ENCODE results near the gene PRDX1.
A peak's percentile ranks its signal among the peaks of the same experiment; 100 is the strongest.

PRDX1 gene

GRCh38 chr1:45554198-45554597, 32.5 kb upstream of the PRDX1 start:
- Histone ChIP-seq H2AFZ (ENCODE audit: low read length) (no peak overlapping the region), H3K27me3 (replicated peaks; ENCODE audit: insufficient read depth, low read length) (no peaks in the 10 kb centered on the region), H3K4me3 (ENCODE audit: low read length) (no peak overlapping the region), H4K20me1 (ENCODE audit: insufficient read depth, low read length) (no peaks in the 10 kb centered on the region; the same call in 1 of the 2 replicates), H3K36me3 (replicated peaks; ENCODE audit: insufficient read depth, low read length) (no peaks in the 10 kb centered on the region), H3K9me2 (replicated peaks; ENCODE audit: insufficient read depth, low read length) (no peaks in the 10 kb centered on the region), H3F3A (ENCODE audit: insufficient read depth, low read length) (peaks cover 11% of the 10 kb centered on the region), H3K4me2 (ENCODE audit: low read depth, low read length) (no peak overlapping the region), H3K79me2 (ENCODE audit: low read length) (peaks cover 74% of the 10 kb centered on the region), H3K4me1 (ENCODE audit: low read length) (peaks cover 8% of the 10 kb centered on the region), H3K27ac (ENCODE audit: low read length) (no peak overlapping the region), H3K9me3 (replicated peaks; ENCODE audit: insufficient read depth, low read length) (no peaks in the 10 kb centered on the region), H3K9ac (ENCODE audit: low read length) (no peak overlapping the region)
- no peak for DNase-seq
- TF ChIP-seq EZH2 (optimal IDR thresholded peaks at IDR 0.05; ENCODE audit: low read depth, low read length) (no peak), EZH2phosphoT487 (IDR thresholded peaks at IDR 0.05; ENCODE audit: low read length) (no peak)
- TF ChIP-seq, protein P1, sequence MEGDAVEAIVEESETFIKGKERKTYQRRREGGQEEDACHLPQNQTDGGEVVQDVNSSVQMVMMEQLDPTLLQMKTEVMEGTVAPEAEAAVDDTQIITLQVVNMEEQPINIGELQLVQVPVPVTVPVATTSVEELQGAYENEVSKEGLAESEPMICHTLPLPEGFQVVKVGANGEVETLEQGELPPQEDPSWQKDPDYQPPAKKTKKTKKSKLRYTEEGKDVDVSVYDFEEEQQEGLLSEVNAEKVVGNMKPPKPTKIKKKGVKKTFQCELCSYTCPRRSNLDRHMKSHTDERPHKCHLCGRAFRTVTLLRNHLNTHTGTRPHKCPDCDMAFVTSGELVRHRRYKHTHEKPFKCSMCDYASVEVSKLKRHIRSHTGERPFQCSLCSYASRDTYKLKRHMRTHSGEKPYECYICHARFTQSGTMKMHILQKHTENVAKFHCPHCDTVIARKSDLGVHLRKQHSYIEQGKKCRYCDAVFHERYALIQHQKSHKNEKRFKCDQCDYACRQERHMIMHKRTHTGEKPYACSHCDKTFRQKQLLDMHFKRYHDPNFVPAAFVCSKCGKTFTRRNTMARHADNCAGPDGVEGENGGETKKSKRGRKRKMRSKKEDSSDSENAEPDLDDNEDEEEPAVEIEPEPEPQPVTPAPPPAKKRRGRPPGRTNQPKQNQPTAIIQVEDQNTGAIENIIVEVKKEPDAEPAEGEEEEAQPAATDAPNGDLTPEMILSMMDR (IDR thresholded peaks at IDR 0.05; ENCODE audit: low read length) = no peak

GRCh38 chr1:45552331-45552730, 30.6 kb upstream of the PRDX1 start:
- Histone ChIP-seq H3K9me2 (replicated peaks; ENCODE audit: insufficient read depth, low read length) (no peaks in the 10 kb centered on the region), H3K4me3 (ENCODE audit: low read length) (no peak overlapping the region; the same call in 1 of the 2 replicates), H3K9ac (ENCODE audit: low read length) (peak overlapping the region; percentile 80; the same call in 1 of the 2 replicates), H3K4me2 (ENCODE audit: low read depth, low read length) (peak overlapping the region; percentile 65), H3K36me3 (replicated peaks; ENCODE audit: insufficient read depth, low read length) (no peaks in the 10 kb centered on the region), H3K9me3 (replicated peaks; ENCODE audit: insufficient read depth, low read length) (no peaks in the 10 kb centered on the region), H2AFZ (ENCODE audit: low read length) (no peak overlapping the region), H3K4me1 (ENCODE audit: low read length) (peaks cover 8% of the 10 kb centered on the region), H4K20me1 (ENCODE audit: insufficient read depth, low read length) (no peaks in the 10 kb centered on the region; the same call in 1 of the 2 replicates), H3K79me2 (ENCODE audit: low read length) (peaks cover 62% of the 10 kb centered on the region), H3K27me3 (replicated peaks; ENCODE audit: insufficient read depth, low read length) (no peaks in the 10 kb centered on the region), H3F3A (ENCODE audit: insufficient read depth, low read length) (peaks cover 10% of the 10 kb centered on the region), H3K27ac (ENCODE audit: low read length) (peak overlapping the region; percentile 77; the same call in 1 of the 2 replicates)
- TF ChIP-seq EZH2phosphoT487 (IDR thresholded peaks at IDR 0.05; ENCODE audit: low read length) (no peak), EZH2 (optimal IDR thresholded peaks at IDR 0.05; ENCODE audit: low read depth, low read length) (no peak)
- TF ChIP-seq, protein P1 (IDR thresholded peaks at IDR 0.05; ENCODE audit: low read length) = no peak
- DNase-seq = peak; percentile 69

DNA sequence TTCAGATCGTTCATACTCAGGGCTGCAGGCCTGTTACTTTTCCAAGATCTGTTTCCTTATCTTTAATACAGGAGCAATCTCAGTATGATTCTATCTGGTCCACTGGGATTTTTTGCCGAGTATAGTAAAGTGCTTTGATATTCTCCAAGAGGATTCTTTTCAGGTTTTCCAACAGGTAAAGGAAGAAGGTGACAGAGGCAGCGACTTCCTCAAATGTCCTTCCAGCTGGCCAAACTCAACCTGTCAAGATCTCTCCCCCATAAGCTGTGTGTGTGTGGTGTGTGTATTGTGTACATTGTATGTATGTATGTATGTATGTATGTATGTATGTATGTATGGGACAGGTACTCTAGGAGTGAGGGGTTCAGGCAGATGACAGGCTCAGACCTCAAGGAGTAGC, 30.0 kb upstream of the PRDX1 start:
- H3K9me2 ChIP-seq (replicated peaks; ENCODE audit: insufficient read depth, low read length) = no peaks in the 10 kb centered on the region
- no peak for TF ChIP-seq EZH2 (optimal IDR thresholded peaks at IDR 0.05; ENCODE audit: low read depth, low read length)
- TF ChIP-seq, protein P1 (IDR thresholded peaks at IDR 0.05; ENCODE audit: low read length) = no peak
- TF ChIP-seq EZH2phosphoT487 (IDR thresholded peaks at IDR 0.05; ENCODE audit: low read length) = no peak
- peak overlapping the region; percentile 86 for H3K4me3 ChIP-seq (ENCODE audit: low read length)
- peaks cover 8% of the 10 kb centered on the region for H3K4me1 ChIP-seq (ENCODE audit: low read length)
- no peaks in the 10 kb centered on the region for H3K36me3 ChIP-seq (replicated peaks; ENCODE audit: insufficient read depth, low read length)
- H3K9me3 ChIP-seq (replicated peaks; ENCODE audit: insufficient read depth, low read length) = no peaks in the 10 kb centered on the region
- H3K27ac ChIP-seq (ENCODE audit: low read length) = peak overlapping the region; percentile 77; the same call in 1 of the 2 replicates
- no peak for DNase-seq
- H3K27me3 ChIP-seq (replicated peaks; ENCODE audit: insufficient read depth, low read length) = no peaks in the 10 kb centered on the region
- peaks cover 56% of the 10 kb centered on the region for H3K79me2 ChIP-seq (ENCODE audit: low read length)
- peak overlapping the region; percentile 80 for H3K9ac ChIP-seq (ENCODE audit: low read length)
- H3K4me2 ChIP-seq (ENCODE audit: low read depth, low read length) = peak overlapping the region; percentile 65
- H3F3A ChIP-seq (ENCODE audit: insufficient read depth, low read length) = peaks cover 7% of the 10 kb centered on the region
- H2AFZ ChIP-seq (ENCODE audit: low read length) = no peak overlapping the region
- no peaks in the 10 kb centered on the region for H4K20me1 ChIP-seq (ENCODE audit: insufficient read depth, low read length)
